GM12873 (cell line): ENCODE measurements around the gene DNAH5.

ENCODE experiments used
- CTCF ChIP-seq: IDR thresholded peaks from 2 replicates; pipeline ENCODE4 v1.5.1; 2012; ENCODE audit warnings: low read depth, mild to moderate bottlenecking, moderate library complexity, low read length, control low read depth; ENCODE audit not compliant: insufficient read depth; ENCODE audit errors: missing control alignments

The DNAH5 gene

GRCh38 chr5:13934921-13935320 is 9.6 kb downstream of the DNAH5 start:
- no peak for TF ChIP-seq CTCF

GRCh38 chr5:13934125-13934524 is 10.4 kb downstream of the DNAH5 start:
- no peak for TF ChIP-seq CTCF

- TF ChIP-seq CTCF: no peak
Measured at GRCh38 chr5:13932561-13932960, 11.9 kb downstream of the DNAH5 start.

GRCh38 chr5:13932011-13932410 is 12.5 kb downstream of the DNAH5 start:
- no peak for TF ChIP-seq CTCF

- no peak for TF ChIP-seq CTCF
Measured at GRCh38 chr5:13930541-13931171, 13.8 kb downstream of the DNAH5 start.

GRCh38 chr5:13926731-13927130 is 17.8 kb downstream of the DNAH5 start:
- no peak for TF ChIP-seq CTCF

GRCh38 chr5:13921578-13921977 is 22.9 kb downstream of the DNAH5 start:
- TF ChIP-seq CTCF: no peak
